HG02943 (cell line): ENCODE measurements around the gene BCR.

Source experiments
- ATAC-seq: cut with Tn5 transposase; IDR thresholded peaks from one replicate; pipeline ENCODE4 v1.9.1; 2021; ENCODE audit warnings: mild to moderate bottlenecking, low read depth, moderate library complexity; ENCODE audit not compliant: unreplicated experiment

BCR gene

GRCh38 chr22:23215294-23216241 lies 35.3 kb downstream of the BCR start:
- no peak for ATAC-seq

- no peak for ATAC-seq
Observed at GRCh38 chr22:23216461-23217170, 36.3 kb downstream of the BCR start.

DNA sequence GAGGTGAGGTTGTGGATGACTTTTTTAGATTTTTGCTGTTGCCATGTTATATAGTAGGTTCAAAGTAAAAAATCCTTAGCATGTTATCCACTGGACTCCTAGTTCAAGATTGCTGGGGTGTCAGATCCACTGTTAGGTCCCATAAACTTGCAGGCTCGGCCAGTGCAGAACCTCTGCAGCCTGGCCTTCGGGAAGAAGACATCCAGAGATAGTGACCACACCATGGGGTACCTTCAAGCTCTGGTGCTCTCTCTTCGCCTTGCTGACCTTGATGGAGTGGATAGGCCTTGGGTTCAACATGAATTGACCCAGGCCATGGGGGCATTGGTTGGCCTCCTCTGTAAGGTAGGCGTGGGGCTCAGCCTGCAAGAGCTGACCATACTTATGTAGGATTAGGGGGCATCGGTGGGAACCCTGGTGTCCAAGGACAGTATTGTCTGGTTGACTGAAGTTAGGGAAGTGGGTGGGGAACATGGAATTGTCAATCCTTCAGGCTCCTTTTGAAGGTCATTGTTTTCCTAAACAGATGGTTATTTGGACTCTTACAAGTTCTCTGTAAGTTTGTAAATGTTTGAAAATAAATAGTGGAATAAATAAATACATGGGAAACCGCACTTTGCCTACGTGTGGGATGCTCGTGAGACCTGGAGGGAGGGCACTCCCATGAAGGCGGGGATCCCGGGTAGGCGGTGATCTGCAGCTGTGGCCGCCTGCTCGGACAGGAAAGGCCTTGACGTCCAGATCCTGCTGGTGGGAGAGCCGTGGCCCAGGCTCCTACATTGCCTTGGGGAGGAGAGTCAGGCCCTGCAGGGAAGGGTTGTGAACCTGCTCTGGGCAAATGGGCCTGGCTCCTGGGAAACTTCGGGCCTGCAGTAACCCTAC lies 37.1 kb downstream of the BCR start:
- no peak for ATAC-seq

- ATAC-seq: no peak
Observed at GRCh38 chr22:23218053-23218866, 38.0 kb downstream of the BCR start.

GRCh38 chr22:23218867-23219251 lies 38.5 kb downstream of the BCR start:
- no peak for ATAC-seq

- no peak for ATAC-seq
Observed at GRCh38 chr22:23219317-23219716, 39.0 kb downstream of the BCR start.

GRCh38 chr22:23219822-23220484 lies 39.6 kb downstream of the BCR start:
- no peak for ATAC-seq

- no peak for ATAC-seq
Observed at GRCh38 chr22:23220485-23221350, 40.4 kb downstream of the BCR start.

DNA sequence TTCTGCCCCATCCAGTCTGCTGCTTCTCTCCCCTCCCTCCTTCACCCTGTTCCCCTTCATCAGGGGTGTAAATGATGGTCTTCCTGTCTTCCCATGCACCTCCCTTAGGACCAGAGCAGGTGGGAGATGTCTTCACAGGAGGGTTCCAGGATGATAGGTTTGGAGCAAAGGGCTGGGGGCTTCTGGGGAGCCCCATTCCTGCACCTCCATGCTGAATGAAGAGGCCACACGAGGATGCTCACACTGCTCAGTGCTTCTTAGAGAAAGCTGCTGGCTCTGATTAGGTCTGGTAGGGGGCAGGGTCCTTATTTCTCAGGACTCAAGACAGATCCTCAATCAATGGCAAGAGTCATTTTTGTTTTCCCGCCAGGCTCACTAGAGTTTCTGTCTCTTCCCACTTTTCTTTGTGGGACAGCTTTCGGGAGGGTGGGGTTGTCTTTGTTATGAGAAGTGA lies 41.1 kb downstream of the BCR start:
- no peak for ATAC-seq

DNA sequence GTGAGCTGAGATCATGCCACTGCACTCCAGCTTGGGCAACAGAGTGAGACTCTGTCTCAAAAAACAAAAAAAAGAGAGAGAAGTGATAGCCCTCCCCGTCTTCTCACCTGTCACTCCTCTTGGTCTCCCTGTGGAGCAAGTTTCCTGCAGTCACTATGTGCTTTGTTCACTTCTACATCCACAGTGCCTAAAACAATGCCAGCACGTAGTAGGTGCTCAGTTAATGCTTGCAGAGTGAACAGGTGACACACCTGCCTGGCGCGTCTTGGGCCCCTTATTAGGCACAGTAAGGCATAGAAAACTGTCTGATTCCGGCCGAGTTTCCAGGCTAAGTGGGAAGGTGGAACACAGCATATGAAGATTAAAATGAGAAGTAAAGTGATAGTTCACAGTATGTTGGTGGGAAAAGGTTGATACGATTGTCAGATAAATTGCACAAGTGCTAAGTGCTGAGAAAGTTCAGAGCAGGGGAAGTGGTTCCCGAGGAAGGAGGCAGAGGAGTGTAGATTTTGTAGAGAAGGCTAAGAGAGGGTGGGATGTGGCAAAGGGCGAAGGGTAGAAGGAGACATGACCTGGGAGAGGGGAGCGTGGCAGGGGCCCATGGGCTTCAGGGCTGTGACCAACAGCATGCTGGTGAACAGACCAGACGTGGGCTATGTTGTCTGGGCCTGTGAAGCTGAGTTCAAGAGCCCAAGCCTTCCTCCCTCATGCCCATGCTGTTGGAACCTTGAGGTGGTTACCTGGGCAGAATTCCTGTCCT lies 41.9 kb downstream of the BCR start:
- no peak for ATAC-seq

DNA sequence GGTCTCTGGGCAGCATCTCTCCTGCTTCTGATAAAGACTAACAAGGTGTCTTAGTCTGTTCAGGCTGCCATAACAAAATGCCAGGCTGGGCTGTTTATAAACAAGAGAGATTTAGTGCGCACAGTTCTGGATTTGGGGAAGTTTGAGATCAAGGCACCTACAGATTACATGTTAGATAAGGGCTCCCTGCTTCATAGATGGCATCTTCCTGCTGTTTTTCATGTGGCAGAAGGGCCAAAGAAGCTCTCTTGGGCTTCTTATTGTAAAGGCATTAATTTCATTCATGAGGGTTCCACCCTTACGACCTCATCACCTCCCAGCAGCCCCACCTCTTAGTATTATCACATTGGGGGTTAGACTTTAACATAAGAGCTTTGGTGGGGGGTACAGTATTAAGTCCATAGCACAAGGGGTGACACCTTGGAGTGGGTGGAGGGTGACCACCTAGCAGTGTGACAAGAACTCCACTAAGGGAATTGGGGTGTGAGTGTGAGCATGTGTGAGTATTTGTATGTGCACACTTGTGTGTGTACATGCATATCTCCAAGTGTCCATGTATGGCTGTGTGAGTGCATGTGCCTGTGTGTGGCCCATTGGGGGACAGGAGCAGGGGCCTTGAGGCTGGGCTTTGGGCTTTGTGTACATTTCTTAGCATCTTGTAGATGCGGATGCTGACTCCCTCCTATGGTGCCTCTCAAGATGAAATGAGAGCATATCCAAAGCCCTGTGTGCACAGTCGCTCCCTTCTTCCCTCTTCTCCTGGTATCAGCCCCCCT lies 42.7 kb downstream of the BCR start:
- no peak for ATAC-seq

DNA sequence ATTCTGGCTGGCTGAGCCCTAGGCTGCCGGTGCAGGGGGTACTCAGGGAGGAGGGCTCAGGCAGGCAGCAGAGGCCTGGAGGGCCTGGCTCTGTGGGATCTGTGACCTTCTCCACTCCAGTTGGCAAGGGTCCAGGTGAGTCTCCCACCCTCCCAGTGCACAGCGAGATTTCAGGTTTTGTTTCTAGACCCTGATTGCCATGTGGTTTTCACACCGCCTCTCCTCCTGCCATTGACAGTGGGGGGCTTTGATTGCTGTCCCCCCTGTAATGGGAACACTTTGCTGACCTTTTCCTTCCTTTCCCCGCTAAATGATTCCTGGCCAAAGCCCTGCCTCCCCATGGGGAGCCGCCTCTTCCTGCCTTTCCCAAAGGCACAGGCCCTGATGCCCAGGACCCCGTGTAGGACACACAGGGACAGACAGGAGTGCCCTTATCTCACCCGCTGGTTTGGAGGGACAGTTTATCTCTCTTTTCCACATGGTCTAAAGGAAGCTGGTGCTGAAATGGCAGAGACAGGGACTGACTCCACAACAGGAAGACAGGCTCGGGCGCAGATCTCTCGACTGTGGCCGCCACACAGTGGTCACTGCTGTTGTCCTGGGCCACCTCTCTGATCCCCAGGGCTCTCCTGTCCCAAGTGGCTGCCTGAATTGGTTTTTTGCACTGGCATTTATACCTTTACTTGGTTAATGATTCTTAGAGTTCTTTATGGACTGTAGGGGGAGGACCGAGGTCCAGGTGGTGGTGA lies 43.4 kb downstream of the BCR start:
- no peak for ATAC-seq

DNA sequence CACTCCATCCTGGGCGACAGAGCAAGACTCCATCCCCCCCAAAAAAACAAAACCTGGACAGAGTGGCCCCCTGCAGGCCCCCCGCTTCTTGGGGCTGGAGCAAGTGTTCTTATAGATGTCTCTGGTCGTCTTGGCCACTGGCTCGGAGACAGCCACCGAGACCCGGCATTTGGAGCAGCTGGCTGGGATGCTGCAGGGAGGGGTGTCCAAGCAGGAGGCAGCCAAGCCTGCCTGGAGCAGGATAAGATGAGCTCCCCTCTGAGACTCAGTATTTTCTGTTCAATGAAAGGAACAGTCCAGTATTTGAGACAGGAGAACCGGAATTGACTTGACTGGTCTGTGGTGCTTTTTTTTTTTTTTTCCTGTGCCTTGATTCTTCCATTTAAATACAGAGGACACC lies 44.5 kb downstream of the BCR start:
- ATAC-seq: no peak

GRCh38 chr22:23225337-23225723 lies 45.0 kb downstream of the BCR start:
- ATAC-seq: no peak

- ATAC-seq: no peak
Observed at GRCh38 chr22:23225724-23226496, 45.6 kb downstream of the BCR start.

GRCh38 chr22:23226497-23226850 lies 46.2 kb downstream of the BCR start:
- ATAC-seq: no peak
